Astrocyte (in vitro differentiated cells and primary cell): Measurements from ENCODE around the gene EEF1AKMT3. TPM values are rescaled to one million over a fixed set of nuclear protein-coding genes. Genes with fewer than 3 reads are reported as not detected.
A peak's percentile ranks its signal among the peaks of the same experiment; 100 is the strongest.

ENCODE experiments used
- DNase-seq: peaks from one replicate; pipeline ENCODE4 v3.0.0-alpha.2; 2010; ENCODE audit warnings: low read depth
- FAIRE-seq: peaks from 2 replicates; lab custom pipeline; 2011; peaks lifted over from hg19 to GRCh38; lab: Jason Lieb, UNC
- H2AFZ ChIP-seq: 2 replicates; pipeline ENCODE4 v1.6.0; 2012; ENCODE audit warnings: low read depth, low read length, inconsistent platforms
- H3K27ac ChIP-seq: 2 replicates; pipeline ENCODE4 v1.5.1; 2011; ENCODE audit warnings: low read depth, low read length, inconsistent platforms
- H3K27me3 ChIP-seq: 2 replicates; pipeline ENCODE4 v1.6.0; 2011; ENCODE audit warnings: low read length, inconsistent platforms; ENCODE audit not compliant: insufficient read depth
- H3K36me3 ChIP-seq: 2 replicates; pipeline ENCODE4 v1.5.1; 2011; ENCODE audit warnings: low read length, inconsistent platforms; ENCODE audit not compliant: insufficient read depth
- H3K4me1 ChIP-seq: 2 replicates; pipeline ENCODE4 v1.5.1; 2011; ENCODE audit warnings: low read length, inconsistent platforms; ENCODE audit not compliant: insufficient read depth
- H3K4me2 ChIP-seq: 2 replicates; pipeline ENCODE4 v1.6.0; 2012; ENCODE audit warnings: low read length, inconsistent platforms
- H3K4me3 ChIP-seq: 2 replicates; pipeline ENCODE4 v1.5.1; 2011; ENCODE audit warnings: low read depth, mild to moderate bottlenecking, low read length, inconsistent platforms; ENCODE audit not compliant: insufficient read depth
- H3K79me2 ChIP-seq: 2 replicates; pipeline ENCODE4 v1.6.0; 2012; ENCODE audit warnings: mild to moderate bottlenecking, low read length, inconsistent platforms; ENCODE audit not compliant: insufficient read depth
- H3K9ac ChIP-seq: 2 replicates; pipeline ENCODE4 v1.6.0; 2012; ENCODE audit warnings: mild to moderate bottlenecking, low read length, inconsistent platforms
- H3K9me3 ChIP-seq: 2 replicates; pipeline ENCODE4 v1.5.1; 2012; ENCODE audit warnings: low read depth, mild to moderate bottlenecking, low read length, inconsistent platforms; ENCODE audit not compliant: insufficient read depth
- H4K20me1 ChIP-seq: 2 replicates; pipeline ENCODE4 v1.6.0; 2012; ENCODE audit warnings: low read length, inconsistent platforms; ENCODE audit not compliant: insufficient read depth
- H3K27ac Mint-ChIP-seq: one replicate; pipeline ENCODE4 v1.8.0; 2021; ENCODE audit warnings: mild to moderate bottlenecking, mixed read lengths; ENCODE audit not compliant: unreplicated experiment
- H3K27me3 Mint-ChIP-seq: one replicate; pipeline ENCODE4 v1.8.0; 2021; ENCODE audit warnings: low read depth, mixed read lengths; ENCODE audit not compliant: unreplicated experiment
- H3K36me3 Mint-ChIP-seq: one replicate; pipeline ENCODE4 v1.8.0; 2021; ENCODE audit warnings: low read depth, mixed read lengths; ENCODE audit not compliant: unreplicated experiment
- H3K4me1 Mint-ChIP-seq: one replicate; pipeline ENCODE4 v1.8.0; 2021; ENCODE audit warnings: low read depth, mixed read lengths; ENCODE audit not compliant: unreplicated experiment
- H3K4me3 Mint-ChIP-seq: one replicate; pipeline ENCODE4 v1.8.0; 2021; ENCODE audit warnings: mild to moderate bottlenecking, moderate library complexity, mixed read lengths; ENCODE audit not compliant: unreplicated experiment
- H3K9me3 Mint-ChIP-seq: one replicate; pipeline ENCODE4 v1.8.0; 2021; ENCODE audit warnings: mild to moderate bottlenecking, mixed read lengths; ENCODE audit not compliant: unreplicated experiment
- CTCF ChIP-seq: IDR thresholded peaks from 2 replicates; pipeline ENCODE4 v1.5.1; 2011; ENCODE audit warnings: low read depth, mild to moderate bottlenecking, inconsistent platforms, low read length, moderate library complexity; ENCODE audit not compliant: insufficient read depth
- EZH2 ChIP-seq: IDR thresholded peaks from 2 replicates; pipeline ENCODE4 v1.6.1; 2012; ENCODE audit warnings: mild to moderate bottlenecking, low read length, inconsistent platforms; ENCODE audit not compliant: insufficient read depth
- total RNA-seq: library from RNA; stranded (reverse); gene quantifications from 2 replicates; pipeline ENCODE4 v1.2.1, GENCODE V29; 2021

The EEF1AKMT3 gene
- total RNA-seq, 1 donor from 2014 or later: 8.1 TPM

GRCh38 chr12:57821474-57822214 is 49.2 kb downstream of the EEF1AKMT3 start:
- Mint-ChIP-seq H3K36me3 (peaks cover 23% of the 10 kb centered on the region), H3K27me3 (no peaks in the 10 kb centered on the region), H3K4me3 (no peak overlapping the region), H3K27ac (no peak overlapping the region), H3K4me1 (no peaks in the 10 kb centered on the region), H3K9me3 (no peaks in the 10 kb centered on the region)
- no peaks in the 10 kb centered on the region for H3K27me3 ChIP-seq
- no peak overlapping the region for H3K4me3 ChIP-seq
- H2AFZ ChIP-seq: no peak overlapping the region
- no peaks in the 10 kb centered on the region for H3K4me1 ChIP-seq
- H3K9ac ChIP-seq: no peak overlapping the region
- no peak overlapping the region for H3K27ac ChIP-seq
- H3K79me2 ChIP-seq: peaks cover 5% of the 10 kb centered on the region
- peaks cover 53% of the 10 kb centered on the region for H3K36me3 ChIP-seq
- no peaks in the 10 kb centered on the region for H3K9me3 ChIP-seq
- FAIRE-seq (no peak), DNase-seq (no peak)
- H4K20me1 ChIP-seq: peaks cover 40% of the 10 kb centered on the region
- H3K4me2 ChIP-seq: no peak overlapping the region
- TF ChIP-seq EZH2: no peak
- TF ChIP-seq CTCF: no peak

GRCh38 chr12:57822392-57823130 is 50.1 kb downstream of the EEF1AKMT3 start:
- Mint-ChIP-seq H3K4me3 (no peak overlapping the region), H3K4me1 (no peaks in the 10 kb centered on the region), H3K9me3 (peaks cover 3% of the 10 kb centered on the region), H3K27me3 (no peaks in the 10 kb centered on the region), H3K27ac (peak overlapping the region; percentile 58), H3K36me3 (peaks cover 28% of the 10 kb centered on the region)
- H3K27ac ChIP-seq: no peak overlapping the region
- H3K9ac ChIP-seq: no peak overlapping the region
- H3K36me3 ChIP-seq: peaks cover 62% of the 10 kb centered on the region
- no peak overlapping the region for H3K4me3 ChIP-seq
- H2AFZ ChIP-seq: no peak overlapping the region
- FAIRE-seq (no peak), DNase-seq (no peak)
- TF ChIP-seq CTCF (no peak), EZH2 (no peak)
- H3K4me1 ChIP-seq: no peaks in the 10 kb centered on the region
- no peak overlapping the region for H3K4me2 ChIP-seq
- no peaks in the 10 kb centered on the region for H3K9me3 ChIP-seq
- peaks cover 49% of the 10 kb centered on the region for H4K20me1 ChIP-seq
- H3K79me2 ChIP-seq: peaks cover 9% of the 10 kb centered on the region
- H3K27me3 ChIP-seq: no peaks in the 10 kb centered on the region
